ENCODE measurements around the gene SMC6. TPM values are rescaled to one million over a fixed set of nuclear protein-coding genes. Genes with fewer than 3 reads are reported as not detected.

The SMC6 gene
- polyA plus RNA-seq, 1 donor (not counting 4 experiments of a cell fraction or from before 2014, with no cell fraction given) = 24.4 TPM

- dilution Hi-C loops (cut with MboI; ENCODE audit: extremely low pct_ligation_motif_present, low sequenced_read_pairs) = no loop called here
Observed at GRCh38 chr2:17614174-17614930, 139.3 kb downstream of the SMC6 start.

More at GRCh38 chr2:17614174-17614930, 139.3 kb downstream of the SMC6 start:
- peaks cover 17% of the 10 kb centered on the region for H3K4me1 ChIP-seq (ENCODE audit: control insufficient read depth, extremely low read depth, insufficient read depth, low read length)
- H3K4me3 ChIP-seq (ENCODE audit: control insufficient read depth in 2 of 3, extremely low read depth in 1 of 3, insufficient read depth in 2 of 3, low read depth in 1 of 3, low read length in 3 of 3) = no peak overlapping the region
- no peaks in the 10 kb centered on the region for H3K79me2 ChIP-seq (ENCODE audit: control insufficient read depth, insufficient read depth, low read length)
- H3K36me3 ChIP-seq (ENCODE audit: control insufficient read depth in 2 of 2, extremely low read depth in 1 of 2, insufficient read depth in 2 of 2, low read length in 2 of 2) = no peaks in the 10 kb centered on the region
- H2AFZ ChIP-seq (ENCODE audit: control insufficient read depth, low read length) = no peak overlapping the region
- H3K4me2 ChIP-seq (ENCODE audit: control insufficient read depth, extremely low read depth, insufficient read depth, low read depth, low read length) = no peak overlapping the region
- no peaks in the 10 kb centered on the region for H3K27me3 ChIP-seq (ENCODE audit: control insufficient read depth, extremely low read depth, insufficient read depth, low read length)
- no peak overlapping the region for H3K9ac ChIP-seq (ENCODE audit: control insufficient read depth, extremely low read depth, insufficient read depth, low read length)
- no peaks in the 10 kb centered on the region for H4K20me1 ChIP-seq (ENCODE audit: control insufficient read depth, extremely low read depth, insufficient read depth, low read length)
- H3K9me3 ChIP-seq (ENCODE audit: control insufficient read depth, low read depth, low read length) = no peaks in the 10 kb centered on the region
- FAIRE-seq (no peak), DNase-seq (ENCODE audit: low read depth, low spot score) (no peak)
- TF ChIP-seq EZH2 (IDR thresholded peaks at IDR 0.05; ENCODE audit: low read length) (no peak), CTCF (optimal IDR thresholded peaks at IDR 0.05 in 1 of 3, IDR thresholded peaks at IDR 0.05 in 1 of 3, conservative IDR thresholded peaks at IDR 0.05 in 1 of 3; ENCODE audit: extremely low read depth in 1 of 3, insufficient read depth in 2 of 3, low read length in 3 of 3) (no peak)
- H3K27ac ChIP-seq (ENCODE audit: control insufficient read depth, insufficient read depth, low read length) = no peak overlapping the region
- no peaks in the 10 kb centered on the region for H3K9me1 ChIP-seq (ENCODE audit: control insufficient read depth, extremely low read depth, insufficient read depth, low read length)

Other genes starting within 250 kb of the SMC6 start
- gene RAD51AP2, start 235.4 kb downstream of the SMC6 start, polyA plus RNA-seq = 0.01 to 0.12 TPM (median 0.12 TPM) in 3 replicates
- 18.4 to 41.1 TPM (median 32.1 TPM) in 3 replicates for gene VSNL1, start 213.1 kb downstream of the SMC6 start, polyA plus RNA-seq
- gene GEN1, start 328 bp upstream of the SMC6 start, polyA plus RNA-seq = 8.7 to 17.2 TPM (median 9.9 TPM) in 3 replicates
- 0.22 TPM in 1 of 3 replicates, not detected in the others for gene MSGN1, start 62.6 kb upstream of the SMC6 start, polyA plus RNA-seq
- 5.6 to 7.3 TPM (median 7.2 TPM) in 3 replicates for gene KCNS3, start 124.9 kb upstream of the SMC6 start, polyA plus RNA-seq